PFSK-1 (cell line): Measurements from ENCODE around the gene OSTF1.

Experiments
- FOXP2 ChIP-seq: optimal IDR thresholded peaks from 2 replicates; pipeline ENCODE3; 2011; ENCODE audit warnings: borderline replicate concordance, control low read depth, inconsistent platforms; ENCODE audit not compliant: insufficient read depth; ENCODE audit errors: extremely low read length, extremely low read depth
- POLR2AphosphoS5 ChIP-seq: IDR thresholded peaks from 2 replicates; pipeline ENCODE4 v1.6.1; 2012; ENCODE audit warnings: low read depth, mild to moderate bottlenecking, control low read depth, low read length, moderate library complexity
- TAF1 ChIP-seq: IDR thresholded peaks from 2 replicates; pipeline ENCODE4 v1.6.1; 2012; ENCODE audit warnings: low read length, control low read depth, borderline replicate concordance; ENCODE audit not compliant: insufficient read depth

GRCh38 chr9:75123696-75124095 is 35.4 kb downstream of the OSTF1 start:
- no peak for TF ChIP-seq FOXP2
- no peak for TF ChIP-seq TAF1
- no peak for TF ChIP-seq POLR2AphosphoS5
